WI38 (cell line): Measurements from ENCODE around the gene CHST13.

ENCODE experiments used
- H3K4me3 ChIP-seq: 2 replicates; pipeline ENCODE4 v1.5.1; 2011; ENCODE audit warnings: low read depth, mild to moderate bottlenecking, control low read depth, low read length
- TF ChIP-seq, protein P1 (sequence below): IDR thresholded peaks from 2 replicates; pipeline ENCODE4 v1.5.1; 2012; ENCODE audit warnings: low read depth, mild to moderate bottlenecking, control low read depth, low read length

Gene CHST13

DNA sequence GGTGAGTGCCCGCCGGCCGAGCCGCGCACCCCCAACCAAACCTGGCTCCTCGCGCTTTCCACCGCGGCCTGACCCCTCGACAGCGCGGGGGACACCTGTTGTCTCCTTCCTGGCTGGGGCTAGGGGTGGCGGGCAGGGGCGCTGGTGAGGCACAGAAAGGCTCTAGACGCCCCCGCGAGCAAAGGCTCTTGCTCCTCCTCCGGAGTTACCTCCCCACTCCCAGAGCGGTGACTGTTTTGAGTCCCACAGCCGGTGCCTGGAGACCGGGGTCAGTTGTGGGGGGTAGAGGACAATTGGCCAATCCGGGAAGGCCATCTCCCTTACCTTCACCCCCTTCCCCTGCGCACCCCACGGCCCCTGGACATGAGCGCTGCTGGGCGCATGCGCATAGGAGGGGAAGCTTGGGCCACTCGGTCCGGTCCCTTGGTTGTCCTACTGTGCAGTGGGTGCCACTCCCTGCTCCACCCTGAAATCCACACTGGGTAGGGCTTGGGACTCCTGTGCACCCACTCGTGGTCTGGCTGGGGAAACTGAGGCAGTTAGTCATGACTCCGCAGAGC lies 554 bp downstream of the CHST13 start:
- H3K4me3 ChIP-seq = peak overlapping the region; percentile 39
- TF ChIP-seq, protein P1, sequence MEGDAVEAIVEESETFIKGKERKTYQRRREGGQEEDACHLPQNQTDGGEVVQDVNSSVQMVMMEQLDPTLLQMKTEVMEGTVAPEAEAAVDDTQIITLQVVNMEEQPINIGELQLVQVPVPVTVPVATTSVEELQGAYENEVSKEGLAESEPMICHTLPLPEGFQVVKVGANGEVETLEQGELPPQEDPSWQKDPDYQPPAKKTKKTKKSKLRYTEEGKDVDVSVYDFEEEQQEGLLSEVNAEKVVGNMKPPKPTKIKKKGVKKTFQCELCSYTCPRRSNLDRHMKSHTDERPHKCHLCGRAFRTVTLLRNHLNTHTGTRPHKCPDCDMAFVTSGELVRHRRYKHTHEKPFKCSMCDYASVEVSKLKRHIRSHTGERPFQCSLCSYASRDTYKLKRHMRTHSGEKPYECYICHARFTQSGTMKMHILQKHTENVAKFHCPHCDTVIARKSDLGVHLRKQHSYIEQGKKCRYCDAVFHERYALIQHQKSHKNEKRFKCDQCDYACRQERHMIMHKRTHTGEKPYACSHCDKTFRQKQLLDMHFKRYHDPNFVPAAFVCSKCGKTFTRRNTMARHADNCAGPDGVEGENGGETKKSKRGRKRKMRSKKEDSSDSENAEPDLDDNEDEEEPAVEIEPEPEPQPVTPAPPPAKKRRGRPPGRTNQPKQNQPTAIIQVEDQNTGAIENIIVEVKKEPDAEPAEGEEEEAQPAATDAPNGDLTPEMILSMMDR = no peak

DNA sequence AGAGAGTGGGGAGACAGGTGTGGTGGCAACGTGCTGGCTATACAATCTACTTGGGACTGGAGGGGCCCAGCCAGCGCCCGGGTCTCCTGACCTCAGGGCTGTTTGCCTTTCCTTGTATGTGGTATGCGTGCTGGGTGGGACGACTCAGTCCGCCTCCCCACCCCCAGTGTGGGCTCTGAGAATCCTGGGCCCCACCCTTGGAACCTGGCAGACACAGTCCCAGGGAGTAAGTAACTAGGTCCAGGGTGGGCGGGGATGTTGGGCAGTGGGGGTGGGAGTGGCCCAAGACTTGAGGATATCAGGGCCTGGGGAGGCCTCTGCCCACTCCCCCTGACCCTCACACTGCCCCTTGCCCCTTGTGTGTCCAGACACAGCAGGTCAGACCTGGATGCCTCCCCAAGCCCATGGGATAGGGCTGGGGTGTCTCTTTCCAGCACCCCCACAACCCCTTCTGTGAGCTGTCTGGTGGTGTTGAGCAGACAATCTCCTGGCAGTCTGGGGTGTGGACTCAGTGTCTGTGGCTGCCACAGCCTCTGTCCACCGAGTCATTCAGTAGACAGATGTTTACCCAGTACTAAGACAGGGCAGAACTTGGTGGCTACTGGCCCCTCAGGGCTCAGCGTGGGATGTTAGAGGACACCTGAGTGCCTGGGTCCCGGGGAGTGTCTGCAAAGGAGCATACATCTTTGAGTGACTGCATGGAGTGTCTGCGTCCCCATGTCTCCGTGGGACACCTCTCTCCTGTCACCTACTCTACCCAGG lies 1.3 kb downstream of the CHST13 start:
- no peak overlapping the region for H3K4me3 ChIP-seq
- TF ChIP-seq, protein P1 = no peak

DNA sequence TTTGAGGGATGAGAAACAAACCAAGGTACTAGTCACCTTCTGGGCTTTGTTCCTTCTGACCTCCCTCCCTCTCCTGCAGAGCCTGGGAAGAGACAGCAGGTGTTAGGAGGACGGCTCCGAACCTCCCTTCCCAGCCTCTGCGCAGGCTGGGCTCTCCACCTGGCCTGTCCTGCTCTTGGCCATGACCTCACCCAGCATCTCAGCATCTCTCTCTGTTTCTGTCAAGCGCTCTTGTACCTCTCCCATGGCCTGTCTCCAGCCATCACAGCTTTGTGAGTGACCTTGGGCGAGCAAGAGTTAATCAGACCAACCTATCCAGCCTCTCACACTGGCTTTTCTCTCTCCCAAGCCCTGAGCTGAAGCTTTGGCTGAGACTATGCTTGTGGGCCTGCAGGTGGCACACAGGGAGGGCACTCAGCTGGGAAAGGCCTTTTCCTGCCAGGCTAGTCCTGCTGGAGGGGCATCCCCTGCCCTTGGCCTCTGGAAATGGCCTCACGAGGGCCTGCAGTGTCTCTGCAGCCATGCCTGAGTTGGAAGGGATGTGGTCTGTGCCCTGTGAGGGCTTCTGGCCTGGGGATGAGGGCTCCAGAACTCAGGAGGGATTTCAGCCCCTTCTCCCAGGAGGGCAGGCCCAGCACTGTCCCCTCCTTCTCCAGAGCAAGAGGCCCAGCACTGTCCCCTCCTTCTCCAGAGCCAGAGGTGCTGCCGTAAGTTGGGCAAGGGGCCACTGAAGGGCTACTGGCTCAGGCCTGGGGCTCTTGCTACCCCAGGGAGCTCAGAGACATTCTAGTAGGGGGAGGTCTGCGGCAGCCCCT lies 2.1 kb downstream of the CHST13 start:
- no peak overlapping the region for H3K4me3 ChIP-seq
- TF ChIP-seq, protein P1 = no peak

DNA sequence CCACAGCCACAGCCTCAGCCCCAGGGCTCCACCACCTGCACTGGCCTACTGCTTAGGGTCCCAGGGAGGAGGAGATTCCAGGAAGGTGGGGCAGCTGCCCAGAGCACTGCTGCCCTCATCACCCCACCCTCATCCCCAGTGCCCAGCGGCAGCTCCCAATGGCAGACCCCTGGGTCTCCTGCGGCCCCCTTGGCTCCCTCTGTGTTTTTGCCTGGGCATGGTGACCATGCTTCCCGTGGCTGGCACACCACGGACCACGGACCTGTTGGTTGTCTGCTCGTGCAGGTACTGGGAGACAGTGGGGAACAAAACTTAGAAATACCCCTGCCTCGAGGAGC lies 2.7 kb downstream of the CHST13 start:
- H3K4me3 ChIP-seq = no peak overlapping the region
- TF ChIP-seq, protein P1 = no peak

DNA sequence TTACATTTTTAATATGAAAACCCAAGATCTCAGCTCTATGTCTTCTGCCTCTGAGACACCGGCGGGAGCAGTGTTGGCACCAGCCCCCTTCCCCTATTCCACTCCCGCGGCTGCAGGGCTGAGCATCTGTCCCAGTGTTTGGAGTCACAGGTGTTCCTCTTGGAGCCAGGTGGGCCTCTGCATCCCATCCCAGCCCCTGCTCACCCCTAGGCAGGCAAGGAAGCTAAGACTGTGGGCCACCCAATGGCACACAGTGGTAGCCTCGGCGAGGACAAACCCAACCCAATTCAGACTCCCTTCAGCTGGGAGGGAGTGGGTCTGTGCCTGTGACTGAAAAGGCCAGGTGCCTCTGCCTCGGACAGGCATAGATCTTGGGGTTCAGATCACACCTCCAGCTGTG lies 3.1 kb downstream of the CHST13 start:
- TF ChIP-seq, protein P1 = no peak
- no peak overlapping the region for H3K4me3 ChIP-seq

DNA sequence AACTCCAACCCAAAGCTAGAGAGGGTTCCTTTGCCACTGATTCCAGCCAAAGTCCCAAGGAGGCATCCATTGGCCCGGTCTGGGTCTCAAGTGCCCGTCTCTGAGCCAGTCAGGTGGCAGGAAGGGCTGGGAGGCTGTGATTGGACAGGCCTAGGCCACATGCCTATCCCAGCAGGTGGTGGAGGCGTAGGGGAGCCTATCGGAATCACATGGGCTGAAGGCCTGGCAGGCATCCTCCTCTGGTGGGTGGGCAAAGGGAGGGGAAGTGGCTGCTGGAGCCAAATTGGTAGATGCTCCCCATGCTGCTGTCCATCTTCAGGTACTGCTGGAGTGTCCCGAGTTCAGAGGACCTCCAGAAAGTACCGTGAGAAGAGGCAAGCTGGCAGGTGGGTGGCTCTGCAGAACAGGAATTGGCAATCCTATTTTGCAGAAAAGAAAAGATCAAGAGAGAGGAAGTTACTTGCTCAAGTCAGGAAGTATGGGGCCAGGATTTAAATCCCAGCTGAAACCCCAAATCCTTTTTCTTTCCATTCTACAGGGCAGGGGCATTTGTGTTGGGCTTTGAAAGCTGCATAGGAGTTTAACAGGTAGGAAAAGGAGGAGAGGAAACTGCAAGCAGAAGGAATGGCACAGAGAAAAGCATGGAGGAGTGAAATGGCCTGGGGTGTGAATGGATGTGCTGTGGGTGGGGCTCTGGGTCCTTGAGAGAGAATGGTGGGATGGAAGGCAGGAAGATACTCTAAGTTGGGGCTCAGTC lies 3.7 kb downstream of the CHST13 start:
- TF ChIP-seq, protein P1 = no peak
- H3K4me3 ChIP-seq = no peak overlapping the region
